HEK293 (cell line): ENCODE measurements around the gene HIF3A.
A peak's percentile ranks its signal among the peaks of the same experiment; 100 is the strongest.
"Not testable (repeated sequence)": the region's sequence is repeated elsewhere in the genome, so short reads cannot be mapped to it uniquely, and the experiment has no call there.

Experiments
- CTCF ChIA-PET: fragments of 350-600 bp; formaldehyde crosslinking; extraction: SDS; loops from one replicate; lab custom pipeline; 2021; ENCODE audit warnings: antibody characterized with exemption; lab: Yijun Ruan, JAX
- POLR2A ChIA-PET: fragments of 300-600 bp; formaldehyde crosslinking; extraction: SDS; loops from one replicate; lab custom pipeline; 2020; ENCODE audit warnings: antibody characterized with exemption, inconsistent platforms; lab: Yijun Ruan, JAX
- H3K27ac ChIP-seq: fragments of 200-500 bp; sonication (Bioruptor generic); 2 replicates; pipeline ENCODE4 v1.5.1; 2014; ENCODE audit warnings: low read depth, low read length, control low read depth, inconsistent platforms; ENCODE audit errors: extremely low read depth
- H3K36me3 ChIP-seq, 2 experiments: fragments of 200-500 bp in 1 of 2; sonication (Bioruptor generic) in 1 of 2; 1 replicate in 1 of 2; 2 replicates in 1 of 2; pipeline ENCODE4 v1.5.1; 2014 to 2017; ENCODE audit warnings: inconsistent platforms in 2 of 2, low read length in 2 of 2; ENCODE audit not compliant: control insufficient read depth in 2 of 2, insufficient read depth in 1 of 2
- H3K4me1 ChIP-seq: fragments of 200-500 bp; sonication (Bioruptor generic); 2 replicates; pipeline ENCODE4 v1.5.1; 2014; ENCODE audit warnings: mild to moderate bottlenecking, low read length, inconsistent platforms; ENCODE audit not compliant: control insufficient read depth, insufficient read depth
- H3K4me3 ChIP-seq: 2 replicates; pipeline ENCODE4 v1.5.1; 2011; ENCODE audit warnings: low read depth, mild to moderate bottlenecking, control low read depth, low read length, moderate library complexity
- H3K9me3 ChIP-seq: fragments of 200-500 bp; sonication (Bioruptor generic); 2 replicates; pipeline ENCODE4 v1.5.1; 2014; ENCODE audit warnings: low read depth, low read length, inconsistent platforms; ENCODE audit not compliant: control insufficient read depth, insufficient read depth
- OSR2 ChIP-seq: fragments of 450-650 bp; formaldehyde crosslinking; IDR thresholded peaks from 2 replicates; pipeline ENCODE4 v1.5.1; 2016; ENCODE audit warnings: missing biosample characterization, missing genetic modification characterization
- ZIC2 ChIP-seq: fragments of 450-650 bp; formaldehyde crosslinking; IDR thresholded peaks from 2 replicates; pipeline ENCODE4 v1.5.1; 2016; ENCODE audit warnings: missing biosample characterization, missing genetic modification characterization
- ZNF121 ChIP-seq: fragments of 450-650 bp; formaldehyde crosslinking; IDR thresholded peaks from 2 replicates; pipeline ENCODE4 v1.5.1; 2016; ENCODE audit warnings: missing biosample characterization, missing genetic modification characterization
- ZNF155 ChIP-seq: fragments of 450-650 bp; formaldehyde crosslinking; IDR thresholded peaks from 2 replicates; pipeline ENCODE4 v1.5.1; 2016; ENCODE audit warnings: missing biosample characterization, missing genetic modification characterization
- ZNF366 ChIP-seq: fragments of 450-650 bp; formaldehyde crosslinking; conservative IDR thresholded peaks from 2 replicates; pipeline ENCODE4 v1.5.1; 2016; ENCODE audit warnings: missing biosample characterization, missing genetic modification characterization
- ZNF514 ChIP-seq: fragments of 450-650 bp; formaldehyde crosslinking; IDR thresholded peaks from 2 replicates; pipeline ENCODE4 v1.5.1; 2016; ENCODE audit warnings: missing biosample characterization, missing genetic modification characterization
- ZNF664 ChIP-seq: fragments of 450-650 bp; formaldehyde crosslinking; IDR thresholded peaks from 2 replicates; pipeline ENCODE4 v1.5.1; 2016; ENCODE audit warnings: missing biosample characterization, missing genetic modification characterization
- TF ChIP-seq, protein P1 (sequence below): fragments of 450-650 bp; formaldehyde crosslinking; IDR thresholded peaks from 2 replicates; pipeline ENCODE4 v1.5.1; 2016; ENCODE audit warnings: missing biosample characterization, missing genetic modification characterization
- TF ChIP-seq, protein P2 (sequence below): fragments of 450-650 bp; formaldehyde crosslinking; IDR thresholded peaks from 2 replicates; pipeline ENCODE4 v1.5.1; 2017; ENCODE audit warnings: missing biosample characterization, missing genetic modification characterization
- TF ChIP-seq, protein P3 (sequence below): fragments of 450-650 bp; formaldehyde crosslinking; IDR thresholded peaks from 2 replicates; pipeline ENCODE4 v1.5.1; 2016; ENCODE audit warnings: missing biosample characterization, missing genetic modification characterization
- TF ChIP-seq, protein P4 (sequence below): fragments of 450-650 bp; formaldehyde crosslinking; IDR thresholded peaks from 2 replicates; pipeline ENCODE4 v1.5.1; 2017; ENCODE audit warnings: missing biosample characterization, missing genetic modification characterization

Gene HIF3A

DNA sequence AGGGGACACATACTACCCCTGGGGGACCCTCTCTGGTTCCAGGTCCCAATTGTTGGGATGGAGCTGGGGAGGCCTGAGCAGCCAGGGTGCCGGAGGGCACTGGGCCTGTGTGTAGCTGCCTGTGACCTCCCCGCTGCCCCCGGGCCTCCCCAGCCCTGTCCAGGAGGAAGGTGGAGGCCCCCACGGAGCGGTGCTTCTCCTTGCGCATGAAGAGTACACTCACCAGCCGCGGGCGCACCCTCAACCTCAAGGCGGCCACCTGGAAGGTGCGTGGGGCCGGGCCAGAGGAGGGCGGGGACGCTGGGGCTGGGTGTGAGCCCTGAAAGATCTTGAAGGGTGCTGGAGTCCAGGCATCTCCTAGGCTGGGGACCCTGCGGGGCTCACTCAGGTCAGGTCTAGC is 11.7 kb downstream of the HIF3A start (continued):
- TF ChIP-seq, protein P1, sequence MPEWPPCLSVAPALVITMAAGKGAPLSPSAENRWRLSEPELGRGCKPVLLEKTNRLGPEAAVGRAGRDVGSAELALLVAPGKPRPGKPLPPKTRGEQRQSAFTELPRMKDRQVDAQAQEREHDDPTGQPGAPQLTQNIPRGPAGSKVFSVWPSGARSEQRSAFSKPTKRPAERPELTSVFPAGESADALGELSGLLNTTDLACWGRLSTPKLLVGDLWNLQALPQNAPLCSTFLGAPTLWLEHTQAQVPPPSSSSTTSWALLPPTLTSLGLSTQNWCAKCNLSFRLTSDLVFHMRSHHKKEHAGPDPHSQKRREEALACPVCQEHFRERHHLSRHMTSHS (tag by site-specific recombination), result no peak
- no peak for TF ChIP-seq ZNF514

DNA sequence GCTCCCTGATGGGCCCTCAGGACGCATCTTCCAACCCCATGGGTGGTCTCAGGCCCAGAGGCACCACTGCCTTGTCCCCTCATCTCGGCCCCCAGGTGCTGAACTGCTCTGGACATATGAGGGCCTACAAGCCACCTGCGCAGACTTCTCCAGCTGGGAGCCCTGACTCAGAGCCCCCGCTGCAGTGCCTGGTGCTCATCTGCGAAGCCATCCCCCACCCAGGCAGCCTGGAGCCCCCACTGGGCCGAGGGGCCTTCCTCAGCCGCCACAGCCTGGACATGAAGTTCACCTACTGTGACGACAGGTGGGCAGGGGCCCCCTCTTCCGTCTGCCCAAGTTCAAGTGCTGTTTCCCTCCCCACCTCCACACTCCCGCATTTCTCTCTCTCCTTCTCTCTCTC is 12.2 kb downstream of the HIF3A start:
- no peak overlapping the region for H3K27ac ChIP-seq
- no peak overlapping the region for H3K4me3 ChIP-seq
- H3K4me1 ChIP-seq, result peaks cover under 1% of the 10 kb centered on the region; the same call in 1 of the 2 replicates
- TF ChIP-seq ZNF366 (tag by site-specific recombination) (0 out of 2 replicates have a peak, but pooled peaks have one; percentile 32), ZNF155 (tag by site-specific recombination) (no peak), ZIC2 (tag by site-specific recombination) (peak; percentile 41)
- ChIA-PET POLR2A (no interaction called here), CTCF (interaction anchor here (1.0 to 1.1 kb wide), 2 partner anchors 37 to 38 kb away, joined by 3 to 4 read pairs; partner anchors contain the start of gene PPP5C)
- no peaks in the 10 kb centered on the region for H3K36me3 ChIP-seq
- H3K9me3 ChIP-seq, result no peaks in the 10 kb centered on the region

GRCh38 chr19:46311444-46311843 is 14.6 kb downstream of the HIF3A start:
- Histone ChIP-seq H3K9me3 (no peaks in the 10 kb centered on the region), H3K4me1 (peaks cover 3% of the 10 kb centered on the region; the same call in 1 of the 2 replicates), H3K27ac (no peak overlapping the region), H3K4me3 (no peak overlapping the region), H3K36me3 (no peaks in the 10 kb centered on the region)
- peak; percentile 64; the same call in 1 of the 2 replicates for TF ChIP-seq ZNF121
- TF ChIP-seq, protein P2, sequence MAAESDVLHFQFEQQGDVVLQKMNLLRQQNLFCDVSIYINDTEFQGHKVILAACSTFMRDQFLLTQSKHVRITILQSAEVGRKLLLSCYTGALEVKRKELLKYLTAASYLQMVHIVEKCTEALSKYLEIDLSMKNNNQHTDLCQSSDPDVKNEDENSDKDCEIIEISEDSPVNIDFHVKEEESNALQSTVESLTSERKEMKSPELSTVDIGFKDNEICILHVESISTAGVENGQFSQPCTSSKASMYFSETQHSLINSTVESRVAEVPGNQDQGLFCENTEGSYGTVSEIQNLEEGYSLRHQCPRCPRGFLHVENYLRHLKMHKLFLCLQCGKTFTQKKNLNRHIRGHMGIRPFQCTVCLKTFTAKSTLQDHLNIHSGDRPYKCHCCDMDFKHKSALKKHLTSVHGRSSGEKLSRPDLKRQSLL (tag by site-specific recombination), result no peak
- ChIA-PET CTCF (interaction anchor here (1.0 kb wide), 1 partner anchor 39 kb away, joined by 3 read pairs; no protein-coding TSS in a partner anchor), POLR2A (no interaction called here)

- TF ChIP-seq, protein P3, sequence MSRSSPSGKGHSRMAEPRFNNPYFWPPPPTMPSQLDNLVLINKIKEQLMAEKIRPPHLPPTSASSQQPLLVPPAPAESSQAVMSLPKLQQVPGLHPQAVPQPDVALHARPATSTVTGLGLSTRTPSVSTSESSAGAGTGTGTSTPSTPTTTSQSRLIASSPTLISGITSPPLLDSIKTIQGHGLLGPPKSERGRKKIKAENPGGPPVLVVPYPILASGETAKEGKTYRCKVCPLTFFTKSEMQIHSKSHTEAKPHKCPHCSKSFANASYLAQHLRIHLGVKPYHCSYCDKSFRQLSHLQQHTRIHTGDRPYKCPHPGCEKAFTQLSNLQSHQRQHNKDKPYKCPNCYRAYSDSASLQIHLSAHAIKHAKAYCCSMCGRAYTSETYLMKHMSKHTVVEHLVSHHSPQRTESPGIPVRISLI (tag by site-specific recombination), result 0 out of 2 replicates have a peak, but pooled peaks have one; percentile 44
- TF ChIP-seq ZNF664 (tag by site-specific recombination) (peak; percentile 74; the same call in 1 of the 2 replicates), OSR2 (0 out of 2 replicates have a peak, but pooled peaks have one; percentile 31)
- TF ChIP-seq, protein P4, sequence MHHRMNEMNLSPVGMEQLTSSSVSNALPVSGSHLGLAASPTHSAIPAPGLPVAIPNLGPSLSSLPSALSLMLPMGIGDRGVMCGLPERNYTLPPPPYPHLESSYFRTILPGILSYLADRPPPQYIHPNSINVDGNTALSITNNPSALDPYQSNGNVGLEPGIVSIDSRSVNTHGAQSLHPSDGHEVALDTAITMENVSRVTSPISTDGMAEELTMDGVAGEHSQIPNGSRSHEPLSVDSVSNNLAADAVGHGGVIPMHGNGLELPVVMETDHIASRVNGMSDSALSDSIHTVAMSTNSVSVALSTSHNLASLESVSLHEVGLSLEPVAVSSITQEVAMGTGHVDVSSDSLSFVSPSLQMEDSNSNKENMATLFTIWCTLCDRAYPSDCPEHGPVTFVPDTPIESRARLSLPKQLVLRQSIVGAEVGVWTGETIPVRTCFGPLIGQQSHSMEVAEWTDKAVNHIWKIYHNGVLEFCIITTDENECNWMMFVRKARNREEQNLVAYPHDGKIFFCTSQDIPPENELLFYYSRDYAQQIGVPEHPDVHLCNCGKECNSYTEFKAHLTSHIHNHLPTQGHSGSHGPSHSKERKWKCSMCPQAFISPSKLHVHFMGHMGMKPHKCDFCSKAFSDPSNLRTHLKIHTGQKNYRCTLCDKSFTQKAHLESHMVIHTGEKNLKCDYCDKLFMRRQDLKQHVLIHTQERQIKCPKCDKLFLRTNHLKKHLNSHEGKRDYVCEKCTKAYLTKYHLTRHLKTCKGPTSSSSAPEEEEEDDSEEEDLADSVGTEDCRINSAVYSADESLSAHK (tag by site-specific recombination), result peak; percentile 48; the same call in 1 of the 2 replicates
- TF ChIP-seq, all 188 proteins: peak for 4; not testable (repeated sequence) for 184
- CTCF ChIA-PET, result interaction anchor here (0.6 to 1.2 kb wide), 3 partner anchors 20 to 203 kb away, joined by 3 to 6 read pairs (median 3); no protein-coding TSS in a partner anchor
- not testable (repeated sequence) for H3K4me1 ChIP-seq, H3K9me3 ChIP-seq, H3K36me3 ChIP-seq, H3K27ac ChIP-seq, H3K4me3 ChIP-seq
- POLR2A ChIA-PET, result interaction anchor here (0.6 kb wide), 1 partner anchor 1154 kb away, joined by 8 read pairs; no protein-coding TSS in a partner anchor
These were observed 17.0 kb downstream of the HIF3A start for GRCh38 chr19:46313540-46314469.
